OCI-LY3 (cell line): ENCODE measurements around the gene RNF40.

Source experiments
- H2AFZ ChIP-seq: fragments of 200-600, 300-600 bp; shearing (Covaris generic); 2 replicates; pipeline ENCODE4 v1.6.0; 2014; ENCODE audit warnings: antibody characterized with exemption, low read depth, low read length
- H3K27ac ChIP-seq: fragments of 200-600, 300-600 bp; sonication (generic); 2 replicates; pipeline ENCODE4 v1.5.1; 2014; ENCODE audit warnings: mild to moderate bottlenecking, low read length, moderate library complexity, mixed read lengths
- H3K27me3 ChIP-seq: fragments of 200-600, 300-600 bp; sonication (generic); 2 replicates; pipeline ENCODE4 v1.6.1; 2014; ENCODE audit warnings: low read depth, low read length, mixed read lengths
- H3K36me3 ChIP-seq: fragments of 200-600, 300-600 bp; sonication (generic); replicated peaks from 2 replicates; pipeline ENCODE3; 2014; ENCODE audit warnings: low read depth, low read length, mixed read lengths
- H3K4me1 ChIP-seq: fragments of 300-600, 200-600 bp; sonication (generic); 2 replicates; pipeline ENCODE4 v1.6.1; 2014; ENCODE audit warnings: low read length, mixed read lengths
- H3K4me2 ChIP-seq: fragments of 200-600, 300-600 bp; sonication (generic); 2 replicates; pipeline ENCODE4 v1.6.1; 2014; ENCODE audit warnings: low read length, mixed read lengths
- H3K4me3 ChIP-seq: fragments of 300-600, 200-600 bp; sonication (generic); 2 replicates; pipeline ENCODE4 v1.5.1; 2014; ENCODE audit warnings: antibody characterized with exemption, mild to moderate bottlenecking, low read length, moderate library complexity
- H3K79me2 ChIP-seq: fragments of 300-600, 200-600 bp; shearing (Covaris generic); 2 replicates; pipeline ENCODE4 v1.6.1; 2014; ENCODE audit warnings: mild to moderate bottlenecking, low read length, mixed read lengths
- H3K9ac ChIP-seq: fragments of 300-600, 200-600 bp; shearing (Covaris generic); 2 replicates; pipeline ENCODE4 v1.6.0; 2014; ENCODE audit warnings: mild to moderate bottlenecking, low read length, moderate library complexity
- H3K9me3 ChIP-seq: fragments of 200-600, 300-600 bp; shearing (Covaris generic); 2 replicates; pipeline ENCODE4 v1.6.1; 2014; ENCODE audit warnings: low read length, mixed read lengths; ENCODE audit not compliant: insufficient read depth
- H4K20me1 ChIP-seq: fragments of 200-600, 300-600 bp; sonication (generic); 2 replicates; pipeline ENCODE4 v1.6.1; 2016; ENCODE audit warnings: low read length, mixed read lengths; ENCODE audit not compliant: insufficient read depth
- CTCF ChIP-seq: fragments of 200-600, 300-600 bp; sonication (generic); IDR thresholded peaks from 2 replicates; pipeline ENCODE4 v1.5.1; 2014; ENCODE audit warnings: antibody characterized with exemption, low read length, low read depth
- EZH2phosphoT487 ChIP-seq: fragments of 200-600 bp; shearing (Covaris generic); IDR thresholded peaks from 2 replicates; pipeline ENCODE4 v1.6.1; 2018; ENCODE audit warnings: antibody characterized with exemption, mixed run types, low read depth

Gene RNF40

GRCh38 chr16:30750201-30750600 is 11.9 kb upstream of the RNF40 start:
- no peak for TF ChIP-seq CTCF
- TF ChIP-seq EZH2phosphoT487: no peak
- H3K4me3 ChIP-seq: no peak overlapping the region

GRCh38 chr16:30750876-30751465 is 11.2 kb upstream of the RNF40 start:
- Histone ChIP-seq H3K9me3 (no peaks in the 10 kb centered on the region), H4K20me1 (no peaks in the 10 kb centered on the region), H3K36me3 (peaks cover 13% of the 10 kb centered on the region), H3K27me3 (no peaks in the 10 kb centered on the region), H2AFZ (no peak overlapping the region), H3K4me2 (no peak overlapping the region), H3K79me2 (peaks cover 23% of the 10 kb centered on the region), H3K4me1 (peaks cover 5% of the 10 kb centered on the region), H3K9ac (no peak overlapping the region), H3K4me3 (no peak overlapping the region), H3K27ac (no peak overlapping the region)
- TF ChIP-seq CTCF (no peak), EZH2phosphoT487 (no peak)

More at GRCh38 chr16:30750201-30750600, 11.9 kb upstream of the RNF40 start:
- Histone ChIP-seq H3K27me3 (no peaks in the 10 kb centered on the region), H3K4me2 (no peak overlapping the region), H3K4me1 (peaks cover 5% of the 10 kb centered on the region), H4K20me1 (no peaks in the 10 kb centered on the region), H3K36me3 (peaks cover 17% of the 10 kb centered on the region), H3K79me2 (peaks cover 23% of the 10 kb centered on the region), H2AFZ (no peak overlapping the region), H3K27ac (no peak overlapping the region), H3K9ac (no peak overlapping the region), H3K9me3 (no peaks in the 10 kb centered on the region)

- peaks cover 22% of the 10 kb centered on the region for H3K79me2 ChIP-seq
- no peak overlapping the region for H3K4me2 ChIP-seq
- H3K4me1 ChIP-seq: no peaks in the 10 kb centered on the region
- H2AFZ ChIP-seq: no peak overlapping the region
- no peak overlapping the region for H3K27ac ChIP-seq
- no peak overlapping the region for H3K9ac ChIP-seq
- H3K36me3 ChIP-seq: peaks cover 13% of the 10 kb centered on the region
- no peaks in the 10 kb centered on the region for H4K20me1 ChIP-seq
- no peaks in the 10 kb centered on the region for H3K9me3 ChIP-seq
- H3K27me3 ChIP-seq: no peaks in the 10 kb centered on the region
- TF ChIP-seq CTCF (no peak), EZH2phosphoT487 (no peak)
- no peak overlapping the region for H3K4me3 ChIP-seq
These were observed 8.5 kb upstream of the RNF40 start for GRCh38 chr16:30753596-30753995.

- Histone ChIP-seq H3K9me3 (no peaks in the 10 kb centered on the region), H3K4me3 (no peak overlapping the region), H3K4me2 (no peak overlapping the region), H2AFZ (no peak overlapping the region), H3K79me2 (no peaks in the 10 kb centered on the region), H3K27me3 (no peaks in the 10 kb centered on the region), H4K20me1 (no peaks in the 10 kb centered on the region), H3K27ac (no peak overlapping the region), H3K36me3 (peaks cover 13% of the 10 kb centered on the region), H3K9ac (no peak overlapping the region), H3K4me1 (peaks cover 7% of the 10 kb centered on the region; the same call in 1 of the 2 replicates)
- no peak for TF ChIP-seq CTCF
These were observed 6.0 kb upstream of the RNF40 start for GRCh38 chr16:30755955-30756780.
